ENCODE data around the gene KRTAP5-7.
"Not testable (repeated sequence)": the region's sequence is repeated elsewhere in the genome, so short reads cannot be mapped to it uniquely, and the experiment has no call there.

Gene KRTAP5-7

DNA sequence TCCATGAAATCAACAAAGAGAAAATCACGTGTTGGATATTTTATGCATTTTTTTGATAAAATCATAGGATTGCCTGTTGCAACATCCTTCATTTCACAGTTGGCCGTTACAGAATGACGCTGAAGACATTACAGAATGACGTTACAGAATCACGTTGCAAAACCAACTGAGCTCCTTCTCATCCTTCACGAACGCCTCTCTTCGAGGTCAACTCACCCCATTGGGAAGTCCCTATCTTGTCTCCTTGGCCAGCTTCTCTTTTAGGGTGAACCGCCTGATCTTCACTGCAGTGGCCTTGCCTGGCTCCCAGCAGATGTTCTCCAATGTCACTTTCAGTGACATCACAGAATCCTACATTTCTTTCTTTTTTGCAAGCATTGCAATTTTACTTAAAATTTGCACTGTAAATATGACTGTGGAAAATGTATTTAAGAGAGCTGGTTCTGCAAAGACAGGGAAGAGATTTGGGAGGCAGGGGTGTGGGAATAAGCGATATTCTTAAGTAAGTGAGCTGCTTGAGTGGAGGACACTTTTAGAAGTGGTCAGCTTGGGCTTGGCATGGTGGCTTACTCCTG is 5.1 kb downstream of the KRTAP5-7 start:
- DNase-seq (ENCODE audit: low spot score): no peak
- in situ Hi-C loops (cut with MboI; ENCODE audit: low pct_unique_long_range_greater_than_20kb, low sequenced_read_pairs, unreplicated experiment): no loop called here
- TF ChIP-seq, protein P1, sequence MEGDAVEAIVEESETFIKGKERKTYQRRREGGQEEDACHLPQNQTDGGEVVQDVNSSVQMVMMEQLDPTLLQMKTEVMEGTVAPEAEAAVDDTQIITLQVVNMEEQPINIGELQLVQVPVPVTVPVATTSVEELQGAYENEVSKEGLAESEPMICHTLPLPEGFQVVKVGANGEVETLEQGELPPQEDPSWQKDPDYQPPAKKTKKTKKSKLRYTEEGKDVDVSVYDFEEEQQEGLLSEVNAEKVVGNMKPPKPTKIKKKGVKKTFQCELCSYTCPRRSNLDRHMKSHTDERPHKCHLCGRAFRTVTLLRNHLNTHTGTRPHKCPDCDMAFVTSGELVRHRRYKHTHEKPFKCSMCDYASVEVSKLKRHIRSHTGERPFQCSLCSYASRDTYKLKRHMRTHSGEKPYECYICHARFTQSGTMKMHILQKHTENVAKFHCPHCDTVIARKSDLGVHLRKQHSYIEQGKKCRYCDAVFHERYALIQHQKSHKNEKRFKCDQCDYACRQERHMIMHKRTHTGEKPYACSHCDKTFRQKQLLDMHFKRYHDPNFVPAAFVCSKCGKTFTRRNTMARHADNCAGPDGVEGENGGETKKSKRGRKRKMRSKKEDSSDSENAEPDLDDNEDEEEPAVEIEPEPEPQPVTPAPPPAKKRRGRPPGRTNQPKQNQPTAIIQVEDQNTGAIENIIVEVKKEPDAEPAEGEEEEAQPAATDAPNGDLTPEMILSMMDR (IDR thresholded peaks at IDR 0.05; ENCODE audit: extremely low read depth, insufficient read depth, missing control alignments): no peak

DNA sequence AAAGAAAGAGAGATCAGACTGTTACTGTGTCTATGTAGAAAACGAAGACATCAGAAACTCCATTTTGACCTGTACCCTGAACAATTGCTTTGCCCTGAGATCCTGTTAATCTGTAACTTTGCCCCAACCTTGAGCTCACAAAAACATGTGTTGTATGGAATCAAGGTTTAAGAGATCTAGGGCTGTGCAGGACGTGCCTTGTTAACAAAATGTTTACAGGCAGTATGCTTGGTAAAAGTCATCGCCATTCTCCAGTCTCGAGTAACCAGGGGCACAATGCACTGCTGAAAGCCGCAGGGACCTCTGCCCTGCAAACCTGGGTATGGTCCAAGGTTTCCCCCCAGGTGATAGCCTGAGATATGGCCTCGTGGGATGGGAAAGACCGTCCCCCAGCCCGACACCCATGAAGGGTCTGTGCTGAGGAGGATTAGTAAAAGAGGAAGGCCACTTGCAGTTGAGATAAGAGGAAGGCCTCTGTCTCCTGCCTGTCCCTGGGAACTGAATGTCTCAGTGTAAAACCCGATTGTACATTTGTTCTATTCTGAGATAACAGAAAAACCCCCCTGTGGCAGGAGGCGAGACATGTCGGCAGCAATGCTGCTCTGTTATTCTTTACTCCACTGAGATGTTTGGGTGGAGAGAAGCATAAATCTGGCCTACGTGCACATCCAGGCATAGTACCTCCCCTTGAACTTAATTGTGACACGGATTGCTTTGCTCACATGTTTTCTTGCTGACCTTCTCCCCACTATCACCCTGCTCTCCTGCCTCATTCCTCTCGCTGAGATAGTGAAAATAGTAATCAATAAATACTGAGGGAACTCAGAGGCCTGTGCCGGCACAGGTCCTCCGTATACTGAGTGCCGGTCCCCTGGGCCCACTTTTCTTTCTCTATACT is 7.9 kb downstream of the KRTAP5-7 start:
- in situ Hi-C loops (cut with MboI; ENCODE audit: low pct_unique_long_range_greater_than_20kb, low sequenced_read_pairs, unreplicated experiment); DNase-seq (ENCODE audit: low spot score): not testable (repeated sequence)

GRCh38 chr11:71535825-71536224 is 8.8 kb downstream of the KRTAP5-7 start:
- DNase-seq (ENCODE audit: low spot score): no peak
- in situ Hi-C loops (cut with MboI; ENCODE audit: low pct_unique_long_range_greater_than_20kb, low sequenced_read_pairs, unreplicated experiment): no loop called here
- TF ChIP-seq, protein P1 (IDR thresholded peaks at IDR 0.05; ENCODE audit: extremely low read depth, insufficient read depth, missing control alignments): no peak

GRCh38 chr11:71537537-71537936 is 10.5 kb downstream of the KRTAP5-7 start:
- DNase-seq (ENCODE audit: low spot score): no peak
- TF ChIP-seq, protein P1 (IDR thresholded peaks at IDR 0.05; ENCODE audit: extremely low read depth, insufficient read depth, missing control alignments): no peak
- in situ Hi-C loops (cut with MboI; ENCODE audit: low pct_unique_long_range_greater_than_20kb, low sequenced_read_pairs, unreplicated experiment): no loop called here

DNA sequence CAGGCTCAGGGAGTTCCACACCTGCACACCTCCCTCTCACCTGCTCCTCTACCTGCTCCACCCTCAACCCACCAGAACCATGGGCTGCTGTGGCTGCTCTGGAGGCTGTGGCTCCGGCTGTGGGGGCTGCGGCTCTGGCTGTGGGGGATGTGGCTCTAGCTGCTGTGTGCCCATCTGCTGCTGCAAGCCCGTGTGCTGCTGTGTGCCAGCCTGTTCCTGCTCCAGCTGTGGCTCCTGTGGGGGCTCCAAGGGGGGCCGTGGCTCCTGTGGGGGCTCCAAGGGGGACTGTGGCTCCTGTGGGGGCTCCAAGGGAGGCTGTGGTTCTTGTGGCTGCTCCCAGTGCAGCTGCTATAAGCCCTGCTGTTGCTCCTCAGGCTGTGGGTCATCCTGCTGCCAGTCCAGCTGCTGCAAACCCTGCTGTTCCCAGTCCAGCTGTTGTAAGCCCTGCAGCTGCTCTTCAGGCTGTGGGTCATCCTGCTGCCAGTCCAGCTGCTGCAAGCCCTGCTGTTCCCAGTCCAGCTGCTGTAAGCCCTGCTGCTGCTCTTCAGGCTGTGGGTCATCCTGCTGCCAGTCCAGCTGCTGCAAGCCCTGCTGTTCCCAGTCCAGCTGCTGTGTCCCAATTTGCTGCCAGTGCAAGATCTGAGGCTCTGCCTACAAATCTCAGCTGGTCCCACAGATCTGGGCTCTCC is 11.1 kb downstream of the KRTAP5-7 start, which contains the start of gene KRTAP5-8:
TSS of gene KRTAP5-8 (plus strand) at position 49 of the 689 bp plus-strand sequence. CDS start at position 80, 31 bp downstream.
- in situ Hi-C loops (cut with MboI; ENCODE audit: low pct_unique_long_range_greater_than_20kb, low sequenced_read_pairs, unreplicated experiment): not testable (repeated sequence)

DNA sequence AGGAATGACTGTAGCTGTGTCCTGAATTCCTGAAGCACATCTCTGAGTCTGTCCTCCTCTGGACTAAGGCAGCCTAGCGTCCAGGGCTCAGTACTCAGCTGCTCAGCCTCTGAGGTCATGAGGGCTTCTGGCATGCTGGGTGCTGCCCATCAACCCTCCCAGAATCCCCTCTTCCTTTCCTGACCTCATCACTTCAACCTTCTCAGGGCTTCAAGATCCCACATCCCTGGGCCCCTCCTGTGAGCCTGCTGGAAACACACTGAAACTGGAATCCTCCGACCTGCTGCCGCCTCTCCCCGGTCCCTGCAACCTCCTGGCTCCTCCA is 11.6 kb downstream of the KRTAP5-7 start:
- TF ChIP-seq, protein P1 (IDR thresholded peaks at IDR 0.05; ENCODE audit: extremely low read depth, insufficient read depth, missing control alignments): no peak
- no peak for DNase-seq (ENCODE audit: low spot score)
- in situ Hi-C loops (cut with MboI; ENCODE audit: low pct_unique_long_range_greater_than_20kb, low sequenced_read_pairs, unreplicated experiment): no loop called here

More for the DNA sequence above, 11.1 kb downstream of the KRTAP5-7 start, which contains the start of gene KRTAP5-8:
- DNase-seq (ENCODE audit: low spot score): not testable (repeated sequence)

DNA sequence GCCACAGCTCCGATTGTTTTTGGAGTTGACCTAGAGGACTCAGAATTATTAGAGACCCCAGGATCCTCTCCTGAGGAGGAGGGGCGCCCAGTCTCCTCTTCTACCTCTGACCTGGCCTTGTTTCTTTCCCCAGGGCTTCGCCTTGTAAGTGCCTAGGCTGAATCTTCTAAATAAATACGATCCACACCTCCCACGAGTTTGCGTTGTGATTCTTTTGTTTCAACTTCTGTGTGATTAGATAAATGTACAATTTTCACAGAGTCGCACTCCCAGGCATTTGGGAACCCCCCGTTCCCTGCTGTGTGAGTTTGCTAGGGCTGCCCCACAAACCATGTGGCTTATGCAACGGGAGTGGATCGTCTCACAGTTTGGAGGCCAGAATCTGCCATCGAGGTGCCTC is 11.9 kb downstream of the KRTAP5-7 start:
- in situ Hi-C loops (cut with MboI; ENCODE audit: low pct_unique_long_range_greater_than_20kb, low sequenced_read_pairs, unreplicated experiment): no loop called here
- no peak for DNase-seq (ENCODE audit: low spot score)
- TF ChIP-seq, protein P1 (IDR thresholded peaks at IDR 0.05; ENCODE audit: extremely low read depth, insufficient read depth, missing control alignments): no peak

- peak; percentile 69 for DNase-seq (ENCODE audit: low spot score)
- in situ Hi-C loops (cut with MboI; ENCODE audit: low pct_unique_long_range_greater_than_20kb, low sequenced_read_pairs, unreplicated experiment): not testable (repeated sequence)
Observed at GRCh38 chr11:71539971-71540370, 12.9 kb downstream of the KRTAP5-7 start.

DNA sequence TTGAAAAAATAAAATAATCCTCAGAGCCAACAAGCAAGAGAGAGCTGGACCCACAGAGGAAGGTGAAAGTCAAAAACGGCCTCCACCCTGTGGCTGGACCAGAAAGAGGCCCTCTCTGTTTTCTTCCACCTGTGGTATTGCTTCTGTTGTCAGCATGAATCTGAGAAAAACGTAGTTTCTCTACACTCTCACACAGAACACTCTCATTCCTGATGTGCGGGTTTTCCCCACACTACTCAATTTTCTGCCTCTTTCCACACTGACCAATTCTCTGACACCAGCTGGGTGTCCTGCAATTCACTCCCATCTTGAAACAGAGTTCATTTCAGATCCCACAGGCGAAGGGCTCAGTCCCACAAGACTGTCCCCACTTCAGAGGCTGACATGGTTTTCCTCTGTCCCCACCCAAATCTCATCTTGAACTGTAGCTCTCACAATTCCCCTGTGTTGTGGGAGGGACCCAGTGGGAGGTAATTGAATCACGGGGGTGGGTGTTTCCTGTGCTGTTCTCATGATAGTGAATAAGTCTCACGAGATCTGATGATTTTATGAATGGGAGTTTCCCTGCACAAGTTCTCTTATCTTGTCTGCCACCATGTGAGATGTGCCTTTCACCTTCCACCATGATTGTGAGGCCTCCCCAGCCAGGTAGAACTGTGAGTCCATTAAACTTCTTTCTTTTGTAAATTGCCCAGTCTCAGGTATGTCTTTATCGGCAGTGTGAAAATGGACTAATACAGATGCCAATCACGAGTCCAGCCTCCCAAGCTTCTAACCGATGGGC is 13.6 kb downstream of the KRTAP5-7 start:
- in situ Hi-C loops (cut with MboI; ENCODE audit: low pct_unique_long_range_greater_than_20kb, low sequenced_read_pairs, unreplicated experiment): not testable (repeated sequence)
- peak; percentile 60 for DNase-seq (ENCODE audit: low spot score)
